Measurements from ENCODE around the gene URGCP.
"Not testable (repeated sequence)": the region's sequence is repeated elsewhere in the genome, so short reads cannot be mapped to it uniquely, and the experiment has no call there.

URGCP gene

DNA sequence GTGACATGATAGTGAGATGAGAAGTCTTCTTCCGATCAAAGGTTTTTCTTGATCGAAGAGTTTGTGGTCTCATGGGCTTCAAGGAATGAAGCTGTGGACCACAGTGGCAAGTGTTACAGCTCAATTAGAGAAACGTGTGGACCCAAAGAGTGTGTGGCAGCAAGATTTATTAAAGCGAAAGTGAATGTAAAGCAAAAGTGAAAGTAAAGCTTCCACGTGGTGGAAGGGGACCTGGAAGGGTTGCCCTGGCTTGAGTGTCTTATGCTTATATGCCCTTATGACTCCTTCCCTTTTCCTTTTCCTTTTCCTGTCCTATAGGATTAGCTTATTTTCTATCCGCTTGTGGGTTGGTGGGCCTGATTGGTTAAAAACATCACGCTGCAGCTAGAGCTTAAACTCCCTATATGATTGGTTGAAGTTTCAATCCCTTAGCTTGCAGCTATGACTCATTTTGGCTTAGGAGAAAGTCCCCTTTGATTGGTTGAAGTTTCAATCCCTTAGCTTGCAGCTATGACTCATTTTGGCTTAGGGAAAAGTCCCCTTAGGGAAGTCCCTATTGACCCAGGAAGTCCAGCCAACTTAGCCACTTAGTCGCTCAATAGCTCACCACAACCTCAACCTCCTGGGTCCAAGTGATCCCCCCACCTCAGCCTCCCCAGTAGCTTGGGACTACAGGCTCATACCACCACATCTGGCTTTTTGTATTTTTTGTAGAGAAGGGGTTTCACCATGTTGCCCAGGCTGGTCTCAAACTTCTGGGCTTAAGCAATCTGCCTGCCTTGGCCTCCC lies 71.7 kb downstream of the URGCP start:
- DNase-seq (ENCODE audit: low spot score) = no peak

DNA sequence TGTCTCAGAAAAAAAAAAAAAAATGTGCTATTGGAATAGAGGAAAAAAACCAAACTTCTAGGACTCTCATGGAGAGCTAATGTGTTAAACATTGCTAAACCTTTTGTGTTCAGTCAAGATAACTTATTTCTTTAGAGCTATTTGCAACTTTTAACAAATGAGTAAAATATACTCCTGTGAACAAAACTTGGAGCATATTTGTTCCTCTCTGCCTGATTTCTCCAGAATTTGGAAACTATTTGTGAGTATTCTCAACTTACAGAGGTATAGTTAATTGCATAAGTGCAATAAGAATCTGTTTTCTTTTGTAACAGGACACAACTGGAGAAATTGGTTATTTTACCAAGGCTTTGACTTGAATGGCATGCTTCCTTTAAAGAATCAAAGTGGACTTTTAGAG lies 75.5 kb downstream of the URGCP start:
- DNase-seq (ENCODE audit: low spot score) = not testable (repeated sequence)

Small RNAs within 50 kb of the gene (small RNA-seq; reads per million reads assigned to genes)
- 0 to 0.10 reads per million in 2 experiments for gene MRPS24
